Left forelimb (tissue), 1 donor: ENCODE data around the gene TRIM17.
A peak's percentile ranks its signal among the peaks of the same experiment; 100 is the strongest.

Experiments
- DNase-seq: peaks from one replicate; pipeline ENCODE4 v3.0.0-alpha.2; 2018; ENCODE audit warnings: low spot score

The TRIM17 gene

DNA sequence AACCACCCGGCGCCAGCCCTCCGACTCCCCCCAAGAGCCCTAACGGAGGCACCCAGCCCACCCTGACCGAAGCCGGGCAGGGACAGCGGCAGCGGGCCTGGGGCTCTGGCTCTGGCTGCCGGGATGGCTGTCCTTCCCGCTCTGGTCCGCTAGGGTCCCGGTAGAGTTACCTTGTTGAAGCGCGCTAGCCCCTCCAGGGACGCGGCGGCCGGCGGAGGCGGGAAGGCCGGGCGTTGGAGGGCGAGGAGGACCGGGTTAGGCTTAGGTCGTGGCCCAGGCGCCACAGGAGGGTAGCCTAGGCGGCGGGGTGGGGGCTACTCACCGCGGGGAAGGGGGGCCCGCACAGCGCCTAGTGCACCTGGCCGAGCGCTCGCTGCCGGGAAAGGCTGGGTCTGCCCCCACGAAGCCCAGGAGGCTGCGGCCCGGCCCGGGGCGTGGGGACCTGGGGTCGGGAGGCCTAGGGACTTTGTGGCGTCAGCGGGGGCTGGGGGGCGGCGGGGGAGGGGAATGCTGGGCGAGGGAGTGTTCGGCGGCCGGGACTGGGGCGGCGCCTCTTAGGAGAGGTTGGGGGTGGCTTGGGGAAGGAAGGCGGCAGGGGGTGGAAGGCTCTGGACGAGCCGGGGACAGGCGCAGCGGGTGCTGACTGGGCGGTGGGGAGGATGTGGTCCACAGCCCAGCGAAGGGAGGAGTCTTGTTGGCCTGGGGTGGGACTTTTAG, at the start of gene TRIM17:
Gene TRIM17 (minus strand): TSS at position 645 of the 717 bp plus-strand sequence. CDS start 1,789 bp downstream, outside the sequence.
- no peak for DNase-seq

GRCh38 chr1:228465571-228466146, 49.0 kb upstream of the TRIM17 start:
- DNase-seq: no peak

- no peak for DNase-seq
Measured at GRCh38 chr1:228465141-228465540, 48.5 kb upstream of the TRIM17 start.

GRCh38 chr1:228464487-228464983, 47.9 kb upstream of the TRIM17 start:
- peak; percentile 79 for DNase-seq

DNA sequence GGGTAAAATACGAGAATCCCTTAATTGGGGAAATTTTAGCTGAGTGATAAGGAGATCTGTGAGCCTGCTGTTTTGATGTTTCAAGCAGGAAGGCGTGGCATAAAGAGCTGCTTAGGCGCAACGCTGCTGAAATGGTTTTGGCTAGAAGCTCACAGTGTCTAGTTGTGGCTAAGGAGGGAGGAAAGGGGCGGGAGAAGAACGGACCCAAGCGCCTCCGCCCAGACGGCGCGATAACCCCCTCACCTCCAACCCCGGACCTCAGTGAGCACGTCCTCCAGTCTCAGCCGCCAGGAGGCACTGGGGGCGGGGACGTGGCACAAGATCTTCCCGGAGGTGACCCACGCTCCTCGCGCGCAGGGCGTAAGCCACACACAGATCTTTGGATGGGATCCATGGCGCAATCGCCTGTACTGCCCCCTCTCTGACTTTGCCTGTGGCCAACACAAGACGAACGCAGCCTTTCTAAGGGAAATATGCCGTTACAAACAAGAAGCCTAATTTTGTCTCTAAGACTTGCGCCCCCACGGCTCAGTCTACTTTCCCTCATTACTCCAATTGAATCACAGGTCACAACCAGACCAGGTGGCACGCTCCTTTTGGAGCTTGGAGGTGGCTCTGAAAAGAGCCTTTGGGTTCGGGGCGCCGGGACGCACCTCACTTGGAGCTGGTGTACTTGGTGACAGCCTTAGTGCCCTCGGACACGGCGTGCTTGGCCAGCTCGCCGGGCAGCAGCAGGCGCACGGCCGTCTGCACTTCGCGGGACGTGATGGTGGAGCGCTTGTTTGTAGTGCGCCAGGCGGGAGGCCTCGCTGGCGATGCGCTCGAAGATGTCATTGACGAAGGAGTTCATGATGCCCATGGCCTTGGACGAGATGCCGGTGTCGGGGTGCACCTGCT, 47.1 kb upstream of the TRIM17 start:
- no peak for DNase-seq

GRCh38 chr1:228463009-228463558, 46.4 kb upstream of the TRIM17 start:
- DNase-seq: no peak

DNA sequence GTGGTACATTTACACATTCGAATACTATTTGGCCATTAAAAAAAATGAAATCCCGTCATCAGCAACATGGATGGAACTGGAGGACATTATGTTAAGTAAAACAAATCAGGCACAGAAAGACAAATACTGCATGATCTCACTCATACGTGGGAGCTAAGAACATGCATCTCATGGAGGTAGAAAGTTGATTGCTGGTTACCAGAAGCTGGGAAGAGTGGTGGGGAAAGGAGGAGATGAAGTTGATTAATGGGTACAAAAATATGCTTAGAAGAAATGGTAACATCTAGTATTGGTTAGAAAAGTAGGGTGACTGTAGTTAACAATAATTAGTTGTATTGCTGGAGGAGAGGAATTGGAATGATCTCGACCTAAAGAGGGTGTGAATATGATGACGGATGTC, 45.9 kb upstream of the TRIM17 start:
- no peak for DNase-seq

DNA sequence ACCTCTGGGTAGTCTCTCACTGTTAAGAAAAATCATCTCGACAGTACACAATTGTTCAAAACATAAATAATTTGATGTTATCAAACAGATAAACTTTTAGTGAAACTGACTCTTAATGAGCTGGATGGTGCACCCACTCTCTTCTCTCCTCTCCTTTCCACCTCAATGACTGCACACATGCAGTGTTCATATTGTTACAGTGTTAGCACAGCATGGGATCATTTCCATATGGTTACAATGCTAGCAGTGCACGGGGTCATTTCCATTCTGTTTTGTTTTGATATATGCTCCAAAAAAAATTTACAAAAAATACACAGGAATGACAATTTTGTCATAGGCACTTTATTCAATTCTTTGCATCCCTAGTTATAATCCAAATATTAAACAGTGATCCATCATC, 44.2 kb upstream of the TRIM17 start:
- DNase-seq: no peak

DNA sequence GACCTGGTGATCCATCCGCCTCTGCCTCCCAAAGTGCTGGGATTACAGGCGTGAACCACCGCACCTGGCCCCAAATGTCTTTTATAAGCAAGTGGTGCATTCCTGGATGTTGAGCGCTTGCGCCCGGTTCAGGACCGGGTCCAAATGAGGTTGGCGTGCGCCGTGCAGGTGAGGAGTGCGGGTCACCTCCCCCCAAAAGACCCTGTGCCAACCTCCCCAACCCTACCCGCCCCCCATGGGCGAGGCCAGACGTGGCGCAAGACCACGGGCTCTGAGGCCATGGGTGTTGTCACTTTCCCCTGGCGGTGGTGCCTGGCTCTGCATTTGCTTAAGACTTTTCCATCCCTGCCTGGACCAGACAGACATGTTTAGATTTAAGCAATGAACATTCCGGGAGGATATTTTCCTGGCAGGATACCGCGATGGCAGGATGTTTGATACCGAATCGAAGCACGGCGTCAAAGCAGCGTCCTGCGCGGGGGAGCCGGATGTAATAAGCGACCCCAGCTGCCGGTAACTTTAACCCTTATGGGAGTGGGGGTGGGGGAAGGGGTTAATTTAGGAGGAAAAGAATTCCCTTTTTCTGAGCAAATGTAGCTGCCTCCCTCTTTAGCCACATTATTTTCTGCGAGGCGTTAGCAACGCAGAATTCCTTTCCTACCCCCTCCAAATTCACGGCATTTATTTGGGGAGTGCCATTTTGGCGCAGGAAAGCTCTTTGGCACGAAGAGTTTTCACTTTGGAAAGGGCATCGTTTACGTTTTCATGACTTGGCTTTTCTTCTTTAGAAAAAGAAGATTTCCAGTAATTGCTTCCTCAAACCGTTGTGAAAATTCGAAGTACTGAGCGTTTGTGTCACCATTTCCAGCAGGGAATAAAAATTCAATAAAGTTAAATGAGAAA, 42.7 kb upstream of the TRIM17 start:
- DNase-seq: peak; percentile 74

- DNase-seq: peak; percentile 90
Measured at GRCh38 chr1:228457396-228458176, 40.9 kb upstream of the TRIM17 start.

DNA sequence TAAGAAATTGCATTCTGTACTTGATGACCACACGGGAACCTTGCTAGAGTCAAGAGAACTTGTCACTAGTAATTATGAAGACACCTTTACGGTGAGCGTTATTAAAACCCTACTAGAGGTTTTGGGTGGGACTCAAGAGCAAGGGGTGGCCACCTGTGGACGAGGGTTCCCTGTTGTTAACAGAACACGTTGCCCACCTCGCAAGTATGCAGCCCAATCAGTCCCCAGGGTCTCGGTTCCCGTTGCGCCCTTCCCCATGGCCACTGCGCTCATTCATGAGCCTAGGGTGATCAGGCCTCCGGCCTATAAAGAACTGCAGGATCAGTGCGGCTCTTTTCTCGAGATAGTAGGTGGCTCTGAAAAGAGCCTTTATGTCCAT, 40.3 kb upstream of the TRIM17 start:
- no peak for DNase-seq

GRCh38 chr1:228456252-228457016, 39.8 kb upstream of the TRIM17 start:
- no peak for DNase-seq

DNA sequence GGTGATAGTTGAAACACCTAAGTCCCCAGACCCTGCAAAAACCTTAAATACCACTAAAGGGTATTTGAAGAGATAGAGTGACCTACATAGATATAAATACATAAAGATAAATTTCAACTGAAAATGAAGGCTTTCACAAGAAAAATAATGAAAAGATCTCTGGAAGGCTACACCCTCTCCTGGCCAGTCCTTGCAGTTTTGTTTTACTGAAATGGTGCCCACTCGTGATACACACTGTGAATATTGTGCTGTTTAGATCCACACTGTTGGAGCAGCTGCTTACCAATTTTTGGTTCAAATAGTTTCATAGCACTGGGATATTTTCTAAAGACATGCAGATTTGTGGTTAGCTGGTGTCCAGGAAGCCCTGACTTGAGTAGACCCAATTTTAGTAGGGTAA, 39.1 kb upstream of the TRIM17 start:
- DNase-seq: no peak

GRCh38 chr1:228454238-228454637, 37.6 kb upstream of the TRIM17 start:
- DNase-seq: no peak

DNA sequence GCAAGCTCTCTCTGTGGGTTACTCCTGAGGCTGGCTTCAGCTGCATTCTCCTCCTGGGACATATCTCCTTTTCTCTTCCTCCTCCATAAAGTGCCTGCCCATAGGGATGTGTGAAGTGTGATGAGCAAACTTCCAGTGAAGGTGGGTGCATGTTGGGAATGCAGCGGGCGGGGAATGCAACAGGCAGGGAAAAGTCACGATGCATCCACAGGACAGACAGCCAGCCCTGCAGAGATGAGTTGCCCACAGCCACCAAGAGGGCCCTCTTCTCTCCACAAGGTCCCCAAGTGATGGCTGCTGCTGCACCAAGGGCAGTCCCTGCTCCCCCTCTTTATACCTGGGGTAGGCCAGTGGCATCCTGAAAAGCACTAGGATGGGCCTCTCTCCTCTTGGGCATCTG, 37.0 kb upstream of the TRIM17 start:
- DNase-seq: no peak

- no peak for DNase-seq
Measured at GRCh38 chr1:228453022-228453560, 36.4 kb upstream of the TRIM17 start.

GRCh38 chr1:228452194-228453021, 35.7 kb upstream of the TRIM17 start:
- DNase-seq: no peak

DNA sequence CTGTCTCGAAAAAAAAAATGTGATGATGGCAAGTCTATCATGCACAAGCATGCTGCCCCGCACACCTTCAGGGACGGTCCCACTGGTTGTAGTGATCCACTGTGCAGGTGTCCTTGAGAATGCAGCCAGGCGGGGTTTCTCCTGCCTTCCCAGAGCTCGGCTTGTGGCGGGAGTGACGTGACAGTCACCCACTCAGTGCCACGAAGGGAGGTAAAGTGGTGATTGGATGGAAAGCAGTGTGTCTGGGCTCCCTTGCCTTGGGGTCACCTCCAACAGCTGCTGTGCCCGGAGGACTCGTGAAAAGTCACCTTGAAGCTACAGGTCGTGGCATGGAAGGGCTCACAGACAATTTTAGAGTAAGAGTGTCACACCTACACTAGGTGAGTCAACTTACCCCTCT, 33.5 kb upstream of the TRIM17 start:
- no peak for DNase-seq

- no peak for DNase-seq
Measured at GRCh38 chr1:228448372-228448771, 31.7 kb upstream of the TRIM17 start.
